ENCODE measurements around the gene GRIN1.

GRIN1 gene

DNA sequence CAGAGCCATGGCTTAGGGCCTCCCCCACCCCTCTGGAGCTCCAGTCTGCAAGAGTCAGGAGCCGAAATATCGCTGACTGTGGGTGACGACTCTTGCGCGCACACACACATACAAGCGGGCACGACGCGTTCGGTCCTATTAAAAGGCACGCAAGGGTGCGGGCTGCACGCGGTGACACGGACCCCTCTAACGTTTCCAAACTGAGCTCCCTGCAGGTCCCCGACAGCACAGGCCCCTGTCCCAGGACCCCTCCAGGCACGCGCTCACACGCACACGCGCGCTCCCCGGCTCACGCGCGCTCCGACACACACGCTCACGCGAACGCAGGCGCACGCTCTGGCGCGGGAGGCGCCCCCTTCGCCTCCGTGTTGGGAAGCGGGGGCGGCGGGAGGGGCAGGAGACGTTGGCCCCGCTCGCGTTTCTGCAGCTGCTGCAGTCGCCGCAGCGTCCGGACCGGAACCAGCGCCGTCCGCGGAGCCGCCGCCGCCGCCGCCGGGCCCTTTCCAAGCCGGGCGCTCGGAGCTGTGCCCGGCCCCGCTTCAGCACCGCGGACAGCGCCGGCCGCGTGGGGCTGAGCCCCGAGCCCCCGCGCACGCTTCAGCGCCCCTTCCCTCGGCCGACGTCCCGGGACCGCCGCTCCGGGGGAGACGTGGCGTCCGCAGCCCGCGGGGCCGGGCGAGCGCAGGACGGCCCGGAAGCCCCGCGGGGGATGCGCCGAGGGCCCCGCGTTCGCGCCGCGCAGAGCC is at the start of gene GRIN1:
Gene GRIN1, plus strand, starts transcription at position 433 of the 746 bp plus-strand sequence. CDS start 333 bp downstream, outside the sequence.
- no peak for DNase-seq

DNA sequence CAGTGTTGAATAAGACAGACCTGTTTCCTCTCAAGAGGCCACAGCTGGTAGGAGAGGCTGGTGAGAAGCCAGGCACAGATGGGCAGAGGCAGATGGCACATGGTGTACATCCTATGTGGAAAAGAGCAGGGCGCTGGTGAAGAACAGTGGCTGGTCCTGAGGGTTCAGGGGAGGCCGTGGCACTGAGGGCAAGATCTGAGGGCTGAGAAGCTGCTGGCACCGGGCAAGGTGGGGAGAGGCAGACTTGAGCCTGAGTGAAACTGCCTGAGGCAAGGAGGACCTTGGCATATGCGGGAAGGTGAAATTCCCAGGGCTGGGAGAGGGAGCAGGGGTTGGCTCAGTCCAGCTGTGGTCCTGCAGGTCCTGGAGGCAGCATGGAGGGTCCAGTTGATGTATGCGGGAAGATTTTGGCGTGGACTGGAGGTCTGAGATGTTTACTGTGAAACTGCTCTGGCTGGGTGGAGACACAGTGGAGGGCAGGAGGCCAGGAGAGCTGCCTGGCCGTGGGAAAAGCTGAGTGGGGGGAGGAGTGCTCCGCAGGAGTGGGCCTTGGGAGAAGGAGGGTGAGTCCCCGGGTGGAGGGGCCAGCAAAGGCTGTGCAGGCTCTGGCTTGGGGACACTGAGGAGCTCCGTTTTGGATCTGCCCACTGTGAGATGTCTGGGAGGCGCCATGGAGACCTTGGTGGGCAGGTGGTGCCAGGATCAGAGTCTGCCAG is 49.6 kb upstream of the GRIN1 start:
- DNase-seq = no peak

DNA sequence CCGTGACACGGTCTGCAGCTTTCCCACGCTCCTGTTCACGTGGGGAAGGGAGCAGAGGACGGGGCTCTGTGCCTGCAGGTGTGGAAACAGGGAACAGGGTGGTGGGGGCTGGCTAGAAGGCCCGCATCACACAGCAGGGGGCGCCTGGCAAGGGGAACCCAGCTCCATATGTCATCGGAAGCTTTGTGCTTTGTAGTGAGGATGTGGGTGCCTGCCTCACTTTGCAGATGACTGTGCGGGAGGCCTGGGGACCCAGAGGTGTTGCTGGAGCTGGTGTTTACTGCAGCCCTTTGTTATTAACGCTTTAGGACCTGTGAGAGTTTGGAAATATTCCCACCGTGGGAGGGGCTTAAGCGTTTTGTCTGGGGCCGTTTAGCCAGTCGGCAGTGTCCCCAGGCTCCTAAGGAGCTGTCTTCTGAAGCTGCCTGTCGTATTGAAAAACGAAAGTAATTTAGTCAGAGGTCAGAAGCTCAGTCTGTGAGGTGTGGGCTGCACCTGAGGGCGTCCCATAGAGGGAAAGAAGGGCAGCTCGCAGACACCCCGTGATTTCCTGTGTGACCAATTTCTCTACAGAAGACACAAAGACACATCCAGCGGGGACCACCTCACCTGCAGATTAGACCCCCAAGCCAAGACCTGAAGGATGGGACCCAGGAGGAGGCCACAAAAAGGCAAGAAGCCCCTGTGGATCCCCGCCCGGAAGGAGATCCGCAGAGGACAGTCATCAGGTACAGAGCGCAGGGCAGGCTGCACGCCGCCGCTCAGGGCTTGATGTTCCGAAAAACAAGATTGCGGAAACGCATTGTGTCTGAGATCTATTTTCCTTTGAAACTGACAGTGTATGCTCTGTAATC is 43.1 kb upstream of the GRIN1 start:
- peak; percentile 72 for DNase-seq

DNA sequence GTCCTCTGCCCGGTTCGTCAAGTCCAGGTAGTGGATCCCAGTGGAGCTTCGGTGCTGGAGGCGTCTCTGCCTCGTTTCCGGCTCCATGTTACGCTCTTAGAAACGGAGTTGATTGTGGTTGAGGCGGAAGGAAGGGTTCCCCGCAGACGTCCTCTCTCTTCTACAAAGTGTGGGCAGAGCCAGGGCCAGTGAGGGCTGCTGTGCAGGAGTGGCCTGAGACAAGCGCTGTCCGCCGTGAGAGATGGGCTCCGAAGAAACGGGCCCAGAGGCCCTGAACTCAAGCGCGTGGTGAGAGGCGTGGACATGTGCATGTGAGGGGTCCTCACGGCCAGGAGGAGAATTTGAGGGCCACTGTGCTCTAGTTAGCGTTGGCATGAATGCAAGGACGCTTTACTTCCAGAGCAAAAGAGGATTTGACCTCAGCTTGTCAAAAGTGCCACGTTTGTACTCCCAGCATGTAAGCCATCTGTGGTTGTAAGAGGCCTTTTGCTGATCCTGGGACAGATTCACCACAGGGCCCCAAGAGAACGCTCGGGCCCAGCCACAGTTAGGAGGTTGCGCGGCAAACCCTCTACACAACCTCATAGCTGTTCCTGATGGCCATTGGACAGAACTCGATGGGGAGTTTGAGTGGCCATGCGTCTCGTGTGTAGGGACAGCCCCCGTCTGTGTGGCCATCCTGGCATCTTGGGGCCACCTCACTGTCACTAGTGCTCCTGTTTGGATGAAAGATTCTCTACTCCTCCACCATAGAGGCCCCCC is 42.0 kb upstream of the GRIN1 start:
- DNase-seq = no peak

DNA sequence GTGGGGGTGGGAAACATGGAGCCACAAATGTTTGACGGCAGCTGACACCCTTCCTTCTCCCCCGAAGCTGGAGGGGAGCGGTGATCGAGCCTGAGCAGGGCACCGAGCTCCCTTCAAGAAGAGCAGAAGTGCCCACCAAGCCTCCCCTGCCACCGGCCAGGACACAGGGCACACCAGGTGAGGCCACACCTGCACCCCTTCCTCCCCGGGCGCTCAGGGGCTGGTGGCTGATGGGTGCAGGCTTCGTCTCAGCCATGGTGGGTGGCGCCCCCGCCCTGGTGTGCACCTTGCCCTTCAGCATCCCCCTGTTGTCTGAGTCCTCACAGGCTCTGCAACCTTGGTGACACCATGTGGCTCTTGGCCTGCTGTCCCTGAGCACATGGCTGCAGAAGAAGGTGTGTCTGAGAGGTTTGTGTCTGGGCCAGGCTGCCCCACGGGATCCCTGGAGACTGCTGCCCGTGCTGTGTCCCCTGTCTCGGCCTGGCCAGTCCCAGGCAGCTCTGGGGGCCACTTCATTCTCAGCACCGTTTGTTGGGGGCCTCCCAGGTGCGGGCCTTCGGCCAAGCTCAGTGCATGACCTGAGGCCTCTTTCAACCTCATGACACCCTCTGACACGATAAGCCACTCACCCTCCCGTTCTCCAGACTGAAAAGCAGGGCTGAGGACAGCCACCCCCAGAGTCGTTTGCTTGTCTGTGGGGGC is 41.0 kb upstream of the GRIN1 start:
- no peak for DNase-seq

DNA sequence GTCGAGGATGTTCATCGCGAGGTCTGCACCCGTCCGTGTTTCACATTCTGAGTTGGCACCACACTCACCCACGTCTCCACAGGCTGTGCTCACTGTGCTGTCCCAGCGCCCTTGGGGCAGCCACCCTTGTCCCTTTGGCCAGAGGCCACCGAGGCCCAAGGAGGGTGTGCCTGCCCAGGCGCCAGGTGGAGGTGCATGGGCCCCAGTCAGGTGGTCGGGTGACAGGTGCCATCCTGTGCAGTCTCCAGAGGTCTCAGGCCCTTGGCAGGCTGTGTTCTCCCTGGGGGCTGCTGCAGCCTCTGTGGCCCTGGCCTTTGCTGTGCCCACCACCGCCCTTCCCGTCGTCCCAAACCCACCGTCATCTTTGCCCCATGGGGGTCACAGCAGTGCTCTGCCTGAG is 39.7 kb upstream of the GRIN1 start:
- DNase-seq = no peak

DNA sequence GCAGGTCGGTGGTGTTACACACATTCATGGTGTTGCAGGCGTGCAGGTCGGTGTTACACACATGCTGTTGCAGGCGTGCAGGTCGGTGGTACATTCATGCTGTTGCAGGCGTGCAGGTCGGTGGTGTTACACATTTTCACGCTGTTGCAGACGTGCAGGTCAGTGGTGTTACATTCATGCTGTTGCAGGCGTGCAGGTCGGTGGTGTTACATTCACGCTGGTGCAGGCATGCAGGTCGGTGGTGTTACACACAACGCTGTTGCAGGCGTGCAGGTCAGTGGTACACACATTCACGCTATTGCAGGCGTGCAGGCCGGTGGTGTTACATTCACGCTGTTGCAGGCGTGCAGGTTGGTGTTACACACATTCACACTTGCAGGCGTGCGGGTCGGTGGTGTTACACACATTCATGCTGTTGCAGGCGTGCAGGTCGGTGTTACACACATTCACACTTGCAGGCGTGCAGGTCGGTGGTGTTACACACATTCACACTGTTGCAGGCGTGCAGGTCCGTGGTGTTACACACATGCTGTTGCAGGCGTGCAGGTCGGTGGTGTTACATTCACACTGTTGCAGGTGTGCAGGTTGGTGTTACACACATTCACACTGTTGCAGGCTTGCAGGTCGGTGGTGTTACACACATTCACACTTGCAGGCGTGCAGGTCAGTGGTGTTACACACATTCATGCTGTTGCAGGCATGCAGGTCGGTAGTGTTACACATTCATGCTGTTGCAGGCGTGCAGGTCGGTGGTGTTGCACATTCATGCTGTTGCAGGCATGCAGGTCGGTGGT is 35.6 kb upstream of the GRIN1 start:
- DNase-seq = no peak

DNA sequence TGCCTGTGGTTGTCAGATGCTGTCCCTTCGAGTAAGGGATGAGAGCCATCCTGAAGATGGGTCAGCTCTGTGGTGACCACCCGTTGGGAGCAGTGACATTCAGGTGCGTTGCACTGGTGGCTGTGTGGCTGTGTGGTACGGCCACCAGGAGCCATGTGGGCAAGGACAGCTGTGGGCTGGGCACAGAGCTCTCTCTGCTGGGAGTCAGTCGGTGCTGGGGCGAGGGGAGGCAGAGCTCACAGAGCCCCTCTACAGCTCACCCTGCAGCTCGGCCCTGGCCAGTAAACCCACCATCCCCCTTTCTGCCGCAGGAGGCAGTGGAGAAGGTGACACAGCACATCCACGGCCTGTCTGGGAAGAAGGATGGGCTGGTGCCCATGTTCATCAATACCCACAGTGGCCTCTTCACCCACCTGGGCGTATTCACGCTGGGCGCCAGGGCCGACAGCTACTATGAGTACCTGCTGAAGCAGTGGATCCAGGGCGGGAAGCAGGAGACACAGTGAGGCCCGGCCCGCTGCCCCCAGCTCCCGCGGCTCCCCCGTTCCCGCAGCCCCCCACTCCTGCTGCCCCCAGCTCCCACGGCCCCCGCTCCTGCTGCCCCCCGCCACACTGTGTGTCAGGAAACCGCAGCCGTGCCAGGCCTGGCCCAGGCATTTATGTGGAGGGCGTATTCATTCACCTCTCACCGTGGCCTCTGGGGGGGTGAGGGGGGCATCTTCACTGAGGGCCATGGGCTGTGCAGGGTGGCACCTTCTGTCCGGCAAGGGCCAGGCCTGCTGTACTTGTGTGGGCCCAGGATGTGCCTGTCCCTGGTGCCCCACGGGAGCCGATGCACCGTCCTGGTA is 32.9 kb upstream of the GRIN1 start:
- no peak for DNase-seq

DNA sequence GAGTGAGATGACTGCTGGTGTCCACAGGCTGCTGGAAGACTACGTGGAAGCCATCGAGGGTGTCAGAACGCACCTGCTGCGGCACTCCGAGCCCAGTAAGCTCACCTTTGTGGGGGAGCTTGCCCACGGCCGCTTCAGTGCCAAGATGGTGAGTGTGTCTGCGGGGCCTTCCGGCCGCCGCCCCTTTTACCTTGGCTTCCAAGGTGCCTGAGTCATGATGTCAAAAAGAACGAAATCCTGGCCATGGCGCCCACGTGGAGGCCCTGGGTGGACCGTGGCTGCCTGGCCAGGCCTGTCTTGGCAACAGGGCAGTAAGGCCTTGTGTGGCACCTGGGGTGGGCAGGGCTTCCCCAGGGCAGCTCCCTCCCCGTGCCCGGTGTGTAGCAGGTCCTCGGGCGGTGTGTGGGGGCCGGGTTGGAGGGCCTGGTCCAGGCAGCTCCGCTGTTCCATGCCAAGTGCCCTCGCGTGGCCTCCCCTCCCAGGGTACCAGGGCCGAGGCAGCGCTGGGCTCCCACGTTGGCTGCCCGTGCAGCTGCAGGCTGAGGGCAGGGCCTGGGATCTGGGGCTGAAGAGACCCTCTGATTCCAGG is 32.2 kb upstream of the GRIN1 start:
- DNase-seq = no peak

DNA sequence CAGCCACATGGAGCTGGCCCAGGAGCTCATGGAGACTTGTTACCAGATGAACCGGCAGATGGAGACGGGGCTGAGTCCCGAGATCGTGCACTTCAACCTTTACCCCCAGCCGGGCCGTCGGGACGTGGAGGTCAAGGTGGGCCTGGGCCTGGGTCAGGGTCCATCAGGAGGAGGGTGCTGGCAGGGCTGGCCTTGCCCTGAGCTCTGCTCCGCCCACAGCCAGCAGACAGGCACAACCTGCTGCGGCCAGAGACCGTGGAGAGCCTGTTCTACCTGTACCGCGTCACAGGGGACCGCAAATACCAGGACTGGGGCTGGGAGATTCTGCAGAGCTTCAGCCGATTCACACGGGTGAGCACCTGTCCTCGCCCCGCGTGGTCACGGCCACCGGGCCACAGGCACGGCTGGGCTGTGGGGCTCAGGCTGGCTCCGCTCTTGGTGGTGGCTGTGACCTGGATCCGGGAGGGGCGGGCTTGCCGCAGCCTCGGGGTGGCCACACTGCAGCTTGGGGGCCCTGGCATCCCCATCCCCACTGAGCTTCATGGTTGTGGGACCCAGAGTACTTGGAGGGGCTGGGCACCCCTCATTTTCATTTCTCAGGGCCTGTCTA is 31.5 kb upstream of the GRIN1 start:
- DNase-seq = no peak

DNA sequence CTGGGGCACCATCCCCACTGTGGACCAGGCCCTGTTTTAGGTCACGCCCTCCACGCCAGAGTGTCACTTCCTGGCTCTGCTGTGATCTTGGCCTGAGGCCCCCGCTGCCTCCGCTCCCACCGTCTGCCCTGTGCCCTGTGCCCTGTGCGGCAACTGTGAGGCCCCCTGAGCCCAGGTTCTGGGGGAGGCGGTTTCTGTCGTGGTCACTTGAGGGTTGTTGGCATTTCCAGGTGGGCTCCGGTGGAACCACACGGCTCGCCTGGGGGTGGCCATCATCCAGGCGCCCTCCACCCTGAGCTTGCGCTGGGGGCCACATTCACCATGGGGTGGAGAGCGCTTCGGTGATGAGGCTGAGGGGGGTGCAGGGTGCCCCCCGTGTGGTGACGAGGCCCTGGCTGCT is 31.0 kb upstream of the GRIN1 start:
- no peak for DNase-seq

DNA sequence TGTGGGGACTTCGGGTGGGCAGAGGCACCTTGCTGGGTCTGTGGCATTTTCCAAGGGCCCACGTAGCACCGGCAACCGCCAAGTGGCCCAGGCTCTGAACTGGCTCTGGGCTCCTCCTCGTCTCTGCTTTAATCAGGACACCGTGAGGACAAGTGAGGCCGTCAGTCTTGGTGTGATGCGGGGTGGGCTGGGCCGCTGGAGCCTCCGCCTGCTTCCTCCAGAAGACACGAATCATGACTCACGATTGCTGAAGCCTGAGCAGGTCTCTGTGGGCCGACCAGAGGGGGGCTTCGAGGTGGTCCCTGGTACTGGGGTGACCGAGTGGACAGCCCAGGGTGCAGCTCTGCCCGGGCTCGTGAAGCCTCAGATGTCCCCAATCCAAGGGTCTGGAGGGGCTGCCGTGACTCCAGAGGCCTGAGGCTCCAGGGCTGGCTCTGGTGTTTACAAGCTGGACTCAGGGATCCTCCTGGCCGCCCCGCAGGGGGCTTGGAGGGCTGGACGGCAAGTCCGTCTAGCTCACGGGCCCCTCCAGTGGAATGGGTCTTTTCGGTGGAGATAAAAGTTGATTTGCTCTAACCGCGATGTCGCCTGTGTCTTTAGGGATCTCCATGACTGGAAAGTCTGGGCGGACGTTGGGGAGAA is 30.2 kb upstream of the GRIN1 start:
- DNase-seq = no peak

DNA sequence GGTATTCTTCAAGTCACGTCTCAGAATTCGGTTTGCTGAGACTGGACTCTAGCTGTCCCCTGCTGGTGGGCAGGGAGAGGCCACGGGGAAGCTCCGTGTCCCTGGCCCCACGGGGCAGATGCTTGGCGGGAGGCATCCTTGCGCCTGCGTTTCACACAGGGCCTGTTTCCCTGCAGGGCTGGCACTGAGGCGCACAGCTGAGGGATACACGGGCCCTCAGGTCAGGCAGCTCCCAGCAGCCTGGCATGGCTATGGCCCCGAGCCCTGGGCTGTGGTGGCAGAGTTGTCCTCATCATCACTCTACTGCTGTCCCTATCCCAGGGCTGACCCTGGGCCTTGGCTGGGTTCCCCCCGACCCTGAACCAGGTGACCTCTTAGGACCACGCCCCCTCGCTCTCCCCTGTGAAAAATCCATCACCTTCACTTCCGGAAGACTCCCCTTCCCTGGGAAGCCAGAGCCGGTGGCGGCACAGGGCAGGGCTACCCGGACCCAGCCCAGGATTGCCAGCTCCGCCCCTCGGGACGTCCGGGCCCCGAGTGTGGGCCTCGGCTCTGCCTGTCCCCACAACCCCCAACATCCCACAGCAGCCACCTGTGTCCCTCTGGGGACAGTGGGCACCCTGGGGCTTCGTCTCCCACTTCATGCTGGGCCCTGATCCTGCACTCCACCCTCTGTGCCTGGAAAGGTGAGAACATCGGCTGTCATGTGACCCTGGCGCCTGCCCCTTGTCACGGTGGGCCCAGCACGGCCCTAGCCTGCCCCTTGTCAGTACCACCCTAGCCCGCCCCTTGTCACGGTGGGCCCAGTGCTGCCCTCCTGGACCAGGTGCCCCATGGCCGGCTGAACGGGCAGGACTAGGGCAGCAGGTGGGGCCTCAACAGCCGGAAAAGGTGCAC is 29.5 kb upstream of the GRIN1 start:
- no peak for DNase-seq

DNA sequence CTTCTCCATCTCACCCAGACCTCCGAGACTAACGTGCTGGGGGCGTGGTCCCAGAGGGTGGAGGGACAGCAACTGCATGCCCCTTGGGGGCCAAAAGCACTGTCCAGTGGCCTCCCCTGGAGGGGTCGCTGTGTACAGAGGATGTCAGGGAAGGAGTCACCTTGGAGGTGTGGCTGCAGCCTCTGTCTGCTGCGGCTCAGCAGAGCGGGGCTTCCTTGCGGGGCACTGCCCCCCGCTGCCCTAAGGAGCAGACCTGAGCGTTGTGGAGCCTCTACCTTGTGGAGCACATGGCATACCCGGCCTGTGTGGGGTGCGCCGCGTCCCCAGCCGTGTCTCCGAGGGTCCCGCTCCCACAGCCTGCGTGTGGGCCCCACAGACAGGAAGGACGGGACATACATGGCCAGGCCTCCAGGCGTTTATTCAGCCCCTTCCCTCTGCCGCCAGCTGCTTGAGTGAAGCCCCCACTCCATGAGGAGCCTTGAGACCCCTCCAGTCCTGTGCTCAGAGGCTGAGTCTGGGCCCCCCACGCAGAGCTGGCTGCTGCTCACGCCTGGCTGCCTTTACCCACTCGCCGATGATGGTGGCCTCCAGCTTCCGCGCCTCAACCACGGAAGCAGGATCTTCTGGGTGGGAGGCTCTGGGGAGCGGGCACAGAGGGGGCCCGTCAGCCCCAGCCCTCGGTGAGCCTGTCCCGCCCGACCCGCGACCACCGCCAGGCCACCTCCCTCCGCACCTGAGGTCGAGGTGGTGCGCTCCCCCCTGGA is 28.6 kb upstream of the GRIN1 start:
- no peak for DNase-seq

DNA sequence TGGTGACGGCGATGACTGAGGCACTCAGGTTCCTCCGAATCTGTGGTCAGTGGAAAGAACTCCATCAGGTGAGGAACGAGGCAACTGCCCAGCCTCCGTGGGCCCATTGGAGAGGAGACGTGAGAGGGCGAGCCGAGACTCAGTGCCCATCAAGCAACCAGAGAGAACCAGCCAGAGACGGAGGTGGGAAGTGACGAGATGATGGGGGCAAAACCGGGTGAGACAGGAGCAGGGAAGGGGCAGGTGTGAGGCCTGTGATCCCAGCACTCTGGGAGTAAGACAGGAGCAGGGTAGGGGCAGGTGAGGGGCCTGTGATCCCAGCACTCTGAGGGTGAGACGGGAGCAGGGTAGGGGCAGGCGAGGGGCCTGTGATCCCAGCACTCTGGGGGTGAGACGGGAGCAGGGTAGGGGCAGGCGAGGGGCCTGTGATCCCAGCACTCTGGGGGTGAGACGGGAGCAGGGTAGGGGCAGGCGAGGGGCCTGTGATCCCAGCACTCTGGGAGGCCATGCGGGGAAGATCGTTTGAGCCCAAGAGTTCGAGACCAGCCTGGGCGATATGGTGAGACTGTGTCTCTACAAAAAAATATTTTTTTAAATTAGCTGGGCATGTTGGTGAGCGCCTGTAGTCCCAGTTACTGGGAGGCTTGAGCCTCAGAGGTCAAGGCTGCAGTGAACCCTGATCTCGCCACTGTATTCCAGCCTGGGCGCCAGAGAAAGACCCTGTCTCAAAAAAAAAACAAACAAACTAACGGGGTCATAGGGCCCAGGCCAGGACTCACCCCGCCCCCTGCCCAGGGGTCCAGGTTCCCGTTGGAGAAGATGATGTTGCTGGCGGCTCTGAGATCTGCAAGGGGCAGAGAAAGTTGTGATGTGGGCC is 27.8 kb upstream of the GRIN1 start:
- no peak for DNase-seq

Measured in NK-92 treated with Interleukin-12 subunit alpha and Interleukin-12 subunit beta, amount 100 ng/mL, for 24 hours (cell line).